ENCODE data around the gene EXOC4. TPM values are rescaled to one million over a fixed set of nuclear protein-coding genes. Genes with fewer than 3 reads are reported as not detected.
"Not testable (repeated sequence)": the region's sequence is repeated elsewhere in the genome, so short reads cannot be mapped to it uniquely, and the experiment has no call there.

The EXOC4 gene
- total and polyA plus RNA-seq, 9 donors: 26.8 to 80.5 (median 70.7) TPM

GRCh38 chr7:133642907-133643306 is 390.0 kb downstream of the EXOC4 start:
- H3K27ac ChIP-seq: no peak overlapping the region
- 73 to 85% (median 78%) methylated on average over 2 of the region's 2 CpGs for WGBS, 3 donors
- no peaks in the 10 kb centered on the region for H3K27me3 ChIP-seq
- intact Hi-C loops (cut with DNase I): no loop called here
- H3K4me3 ChIP-seq: no peak overlapping the region
- H3K4me1 ChIP-seq (ENCODE audit: insufficient read depth): peaks cover 2% of the 10 kb centered on the region
- no peak for TF ChIP-seq POLR2A (IDR thresholded peaks at IDR 0.05)
- no peak for TF ChIP-seq CTCF (IDR thresholded peaks at IDR 0.05)
- no peak for TF ChIP-seq EP300 (IDR thresholded peaks at IDR 0.05)
- DNase-seq: no peak
- H3K36me3 ChIP-seq: no peaks in the 10 kb centered on the region
- H3K9me3 ChIP-seq: no peaks in the 10 kb centered on the region

GRCh38 chr7:133643652-133644051 is 390.8 kb downstream of the EXOC4 start:
- H3K27ac ChIP-seq; H3K36me3 ChIP-seq; H3K27me3 ChIP-seq; H3K9me3 ChIP-seq; H3K4me1 ChIP-seq (ENCODE audit: insufficient read depth); intact Hi-C loops (cut with DNase I); H3K4me3 ChIP-seq; DNase-seq: not testable (repeated sequence)
- 77 to 97% (median 95%) methylated on average over 5 of the region's 5 CpGs for whole genome bisulfite sequencing, 3 donors

GRCh38 chr7:133645884-133646391 is 393.1 kb downstream of the EXOC4 start:
- Histone ChIP-seq H3K9me3 (no peaks in the 10 kb centered on the region), H3K4me3 (no peak overlapping the region), H3K27ac (peak overlapping the region in 1 of 2 donors; percentile 24), H3K36me3 (no peaks in the 10 kb centered on the region), H3K4me1 (ENCODE audit: insufficient read depth) (peaks cover 6% of the 10 kb centered on the region), H3K27me3 (no peaks in the 10 kb centered on the region)
- TF ChIP-seq EP300 (IDR thresholded peaks at IDR 0.05): no peak
- TF ChIP-seq CTCF (IDR thresholded peaks at IDR 0.05): no peak
- TF ChIP-seq POLR2A (IDR thresholded peaks at IDR 0.05): no peak
- DNase-seq: no peak
- WGBS, 3 donors: 9 to 31% (median 19%) methylated on average over 2 of the region's 2 CpGs
- intact Hi-C loops (cut with DNase I): no loop called here

- Histone ChIP-seq H3K4me3 (no peak overlapping the region), H3K27me3 (no peaks in the 10 kb centered on the region), H3K36me3 (no peaks in the 10 kb centered on the region), H3K4me1 (ENCODE audit: insufficient read depth) (peaks cover 6% of the 10 kb centered on the region), H3K27ac (no peak overlapping the region), H3K9me3 (no peaks in the 10 kb centered on the region)
- intact Hi-C loops (cut with DNase I): no loop called here
- DNase-seq: no peak
- TF ChIP-seq CTCF (IDR thresholded peaks at IDR 0.05) (no peak), EP300 (IDR thresholded peaks at IDR 0.05) (no peak), POLR2A (IDR thresholded peaks at IDR 0.05) (no peak)
- 88 to 91% (median 88%) methylated on average over 7 of the region's 7 CpGs for WGBS, 3 donors
These were observed 393.8 kb downstream of the EXOC4 start for GRCh38 chr7:133646472-133647315.

GRCh38 chr7:133649593-133649992 is 396.7 kb downstream of the EXOC4 start:
- no peaks in the 10 kb centered on the region for H3K9me3 ChIP-seq
- H3K4me1 ChIP-seq (ENCODE audit: insufficient read depth): peaks cover 6% of the 10 kb centered on the region
- no peak overlapping the region for H3K4me3 ChIP-seq
- DNase-seq: no peak
- H3K36me3 ChIP-seq: no peaks in the 10 kb centered on the region
- no peaks in the 10 kb centered on the region for H3K27me3 ChIP-seq
- no peak for TF ChIP-seq POLR2A (IDR thresholded peaks at IDR 0.05)
- TF ChIP-seq CTCF (IDR thresholded peaks at IDR 0.05): no peak
- TF ChIP-seq EP300 (IDR thresholded peaks at IDR 0.05): no peak
- H3K27ac ChIP-seq: no peak overlapping the region
- intact Hi-C loops (cut with DNase I): no loop called here
- 9 to 37% (median 11%) methylated on average over 1 of the region's 1 CpG for WGBS, 3 donors

Measured in ovary (tissue), 9 donors.